Liver (tissue), 9 donors: ENCODE measurements around the gene UNC93A. TPM values are rescaled to one million over a fixed set of nuclear protein-coding genes. Genes with fewer than 3 reads are reported as not detected.

ENCODE experiments used
- DNase-seq: peaks from one replicate; pipeline ENCODE4 v3.0.0-alpha.2; 2017; ENCODE audit warnings: low spot score
- H3K27ac ChIP-seq, 2 donors: one replicate each; pipeline ENCODE4 v1.7.0; 2013; ENCODE audit warnings: inconsistent platforms in 2 of 2, low read length in 2 of 2, control low read depth in 1 of 2, low read depth in 1 of 2, mild to moderate bottlenecking in 1 of 2
- H3K27me3 ChIP-seq, 4 donors: one replicate each; pipeline versions ENCODE4 v1.6.1 to v1.7.0; 2013; ENCODE audit warnings: low read length in 3 of 4, inconsistent platforms in 1 of 4, mild to moderate bottlenecking in 1 of 4, moderate library complexity in 1 of 4; ENCODE audit not compliant: control insufficient read depth in 4 of 4, insufficient read depth in 4 of 4
- H3K36me3 ChIP-seq, 4 donors: one replicate each; pipeline versions ENCODE4 v1.6.1 to v1.7.0; 2013; ENCODE audit warnings: low read length in 3 of 4, mild to moderate bottlenecking in 3 of 4, low read depth in 1 of 4, moderate library complexity in 1 of 4; ENCODE audit not compliant: control insufficient read depth in 4 of 4, insufficient read depth in 3 of 4
- H3K4me1 ChIP-seq, 4 donors: one replicate each; pipeline versions ENCODE4 v1.6.1 to v1.7.0; 2013; ENCODE audit warnings: low read length in 3 of 4, mild to moderate bottlenecking in 3 of 4, moderate library complexity in 1 of 4; ENCODE audit not compliant: control insufficient read depth in 4 of 4, insufficient read depth in 4 of 4
- H3K4me3 ChIP-seq, 3 donors: one replicate each; pipeline versions ENCODE4 v1.6.1 to v1.7.0; 2013; ENCODE audit warnings: low read length in 3 of 3, control low read depth in 1 of 3, low read depth in 1 of 3, mild to moderate bottlenecking in 1 of 3
- H3K9ac ChIP-seq, 2 donors: one replicate each; pipeline ENCODE4 v1.7.0; 2013; ENCODE audit warnings: low read length in 2 of 2, mild to moderate bottlenecking in 2 of 2, moderate library complexity in 2 of 2, control low read depth in 1 of 2, low read depth in 1 of 2
- H3K9me3 ChIP-seq, 4 donors: one replicate each; pipeline versions ENCODE4 v1.6.1 to v1.7.0; 2013; ENCODE audit warnings: low read length in 3 of 4; ENCODE audit not compliant: control insufficient read depth in 4 of 4
- EGR1 ChIP-seq, 2 donors: IDR thresholded peaks; 2 replicates each; pipeline ENCODE4 v1.6.1; 2016 to 2018; ENCODE audit warnings: antibody characterized with exemption in 2 of 2, low read depth in 2 of 2
- FOXA1 ChIP-seq: IDR thresholded peaks from 2 replicates; pipeline ENCODE4 v1.6.1; 2016; ENCODE audit warnings: antibody characterized with exemption
- FOXA2 ChIP-seq: IDR thresholded peaks from 2 replicates; pipeline ENCODE4 v1.6.1; 2016; ENCODE audit warnings: antibody characterized with exemption
- HNF4A ChIP-seq, 2 donors: conservative IDR thresholded peaks; 2 replicates each; pipeline ENCODE4 v1.6.1; 2016; ENCODE audit warnings: antibody characterized with exemption in 2 of 2, mild to moderate bottlenecking in 2 of 2
- HNF4G ChIP-seq: IDR thresholded peaks from 2 replicates; pipeline ENCODE4 v1.6.1; 2016; ENCODE audit warnings: antibody characterized with exemption
- JUND ChIP-seq, 2 donors: IDR thresholded peaks; 2 replicates each; pipeline ENCODE4 v1.6.1; 2016; ENCODE audit warnings: antibody characterized with exemption in 2 of 2
- NR2F2 ChIP-seq: IDR thresholded peaks from 2 replicates; pipeline ENCODE4 v1.6.1; 2016; ENCODE audit warnings: antibody characterized with exemption
- RAD21 ChIP-seq, 2 donors: IDR thresholded peaks; 2 replicates each; pipeline ENCODE4 v1.6.1; 2016; ENCODE audit warnings: antibody characterized with exemption in 2 of 2, mild to moderate bottlenecking in 2 of 2
- RXRA ChIP-seq, 2 donors: IDR thresholded peaks; 2 replicates each; pipeline ENCODE4 v1.6.1; 2017 to 2018; ENCODE audit warnings: antibody characterized with exemption in 2 of 2, mild to moderate bottlenecking in 1 of 2
- SP1 ChIP-seq: IDR thresholded peaks from 2 replicates; pipeline ENCODE4 v1.6.1; 2018; ENCODE audit warnings: antibody characterized with exemption, mild to moderate bottlenecking
- TAF1 ChIP-seq: conservative IDR thresholded peaks from 2 replicates; pipeline ENCODE4 v1.6.1; 2016; ENCODE audit warnings: antibody characterized with exemption, mild to moderate bottlenecking
- YY1 ChIP-seq: IDR thresholded peaks from 2 replicates; pipeline ENCODE4 v1.6.1; 2016; ENCODE audit warnings: antibody characterized with exemption, mild to moderate bottlenecking
- WGBS: extraction: QIAGEN DNeasy Blood & Tissue Kit; methylation state at CpG from one replicate; pipeline ENCODE4 v1.1.7; 2013; 5-methylcytosine and 5-hydroxymethylcytosine counted together
- polyA plus RNA-seq, 2 donors: library from polyadenylated mRNA; stranded (reverse) in 1 of 2; unstranded in 1 of 2; fragments of 200-250 nt in 1 of 2; fragments of >200 nt in 1 of 2; fragmentation: Nextera tagmentation in 1 of 2; extraction: Ambion mirVana in 1 of 2; gene quantifications; one replicate each; pipeline versions ENCODE4 v1.2.1 to v1.2.3, GENCODE V29; 2013 to 2015
- total RNA-seq, 2 donors: library from RNA; depleted of rRNA; stranded (reverse); fragments of >200 nt; gene quantifications; one replicate each; pipeline ENCODE4 v1.2.3, GENCODE V29; 2014
- TF ChIP-seq, protein P1 (sequence below): IDR thresholded peaks from 2 replicates; pipeline ENCODE4 v1.6.1; 2016; ENCODE audit warnings: antibody characterized with exemption, mild to moderate bottlenecking
- TF ChIP-seq, protein P2 (sequence below): IDR thresholded peaks from 2 replicates; pipeline ENCODE4 v1.6.1; 2016; ENCODE audit warnings: antibody characterized with exemption
- donor health status: healthy.
- donor health status: healthy.
- donor health status: healthy.
- donor health status: healthy.
- donor health status: healthy.

UNC93A gene
- total and polyA plus RNA-seq, 4 donors = 0.79 to 14.0 (median 4.6) TPM

DNA sequence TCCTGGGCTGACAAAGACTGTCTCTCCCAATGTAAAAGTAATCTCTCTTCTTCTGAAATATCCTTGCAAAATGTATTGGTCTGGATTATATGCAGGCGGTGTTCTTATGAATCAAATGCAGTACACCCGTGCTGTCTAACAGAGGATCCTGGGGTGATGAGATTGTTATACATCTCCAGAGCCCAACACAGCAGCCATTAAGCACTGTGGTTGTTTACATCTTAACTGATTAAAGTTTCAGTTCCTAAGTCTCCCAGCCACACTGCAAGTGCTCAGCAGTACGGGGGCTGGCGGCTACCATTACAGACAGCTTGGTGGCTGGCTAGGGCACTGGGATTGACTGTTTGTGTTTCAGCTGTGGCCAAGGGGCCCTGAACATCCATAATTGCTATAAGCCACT, 7.0 kb downstream of the UNC93A start:
- H3K27me3 ChIP-seq = no peaks in the 10 kb centered on the region
- no peak for DNase-seq
- H3K4me1 ChIP-seq = peaks cover 0 to 15% (median 4%) of the 10 kb centered on the region in 4 donors
- H3K9me3 ChIP-seq = no peaks in the 10 kb centered on the region
- 86% methylated on average over 4 of the region's 4 CpGs for WGBS
- H3K36me3 ChIP-seq = no peaks in the 10 kb centered on the region
- H3K9ac ChIP-seq = no peak overlapping the region
- H3K4me3 ChIP-seq = no peak overlapping the region
- TF ChIP-seq HNF4A (conservative IDR thresholded peaks at IDR 0.05) (no peak), RXRA (IDR thresholded peaks at IDR 0.05) (no peak), HNF4G (no peak), RAD21 (IDR thresholded peaks at IDR 0.05) (no peak), FOXA1 (no peak), YY1 (no peak), SP1 (no peak)
- TF ChIP-seq, protein P1, sequence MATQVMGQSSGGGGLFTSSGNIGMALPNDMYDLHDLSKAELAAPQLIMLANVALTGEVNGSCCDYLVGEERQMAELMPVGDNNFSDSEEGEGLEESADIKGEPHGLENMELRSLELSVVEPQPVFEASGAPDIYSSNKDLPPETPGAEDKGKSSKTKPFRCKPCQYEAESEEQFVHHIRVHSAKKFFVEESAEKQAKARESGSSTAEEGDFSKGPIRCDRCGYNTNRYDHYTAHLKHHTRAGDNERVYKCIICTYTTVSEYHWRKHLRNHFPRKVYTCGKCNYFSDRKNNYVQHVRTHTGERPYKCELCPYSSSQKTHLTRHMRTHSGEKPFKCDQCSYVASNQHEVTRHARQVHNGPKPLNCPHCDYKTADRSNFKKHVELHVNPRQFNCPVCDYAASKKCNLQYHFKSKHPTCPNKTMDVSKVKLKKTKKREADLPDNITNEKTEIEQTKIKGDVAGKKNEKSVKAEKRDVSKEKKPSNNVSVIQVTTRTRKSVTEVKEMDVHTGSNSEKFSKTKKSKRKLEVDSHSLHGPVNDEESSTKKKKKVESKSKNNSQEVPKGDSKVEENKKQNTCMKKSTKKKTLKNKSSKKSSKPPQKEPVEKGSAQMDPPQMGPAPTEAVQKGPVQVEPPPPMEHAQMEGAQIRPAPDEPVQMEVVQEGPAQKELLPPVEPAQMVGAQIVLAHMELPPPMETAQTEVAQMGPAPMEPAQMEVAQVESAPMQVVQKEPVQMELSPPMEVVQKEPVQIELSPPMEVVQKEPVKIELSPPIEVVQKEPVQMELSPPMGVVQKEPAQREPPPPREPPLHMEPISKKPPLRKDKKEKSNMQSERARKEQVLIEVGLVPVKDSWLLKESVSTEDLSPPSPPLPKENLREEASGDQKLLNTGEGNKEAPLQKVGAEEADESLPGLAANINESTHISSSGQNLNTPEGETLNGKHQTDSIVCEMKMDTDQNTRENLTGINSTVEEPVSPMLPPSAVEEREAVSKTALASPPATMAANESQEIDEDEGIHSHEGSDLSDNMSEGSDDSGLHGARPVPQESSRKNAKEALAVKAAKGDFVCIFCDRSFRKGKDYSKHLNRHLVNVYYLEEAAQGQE = no peak
- H3K27ac ChIP-seq = no peak overlapping the region

DNA sequence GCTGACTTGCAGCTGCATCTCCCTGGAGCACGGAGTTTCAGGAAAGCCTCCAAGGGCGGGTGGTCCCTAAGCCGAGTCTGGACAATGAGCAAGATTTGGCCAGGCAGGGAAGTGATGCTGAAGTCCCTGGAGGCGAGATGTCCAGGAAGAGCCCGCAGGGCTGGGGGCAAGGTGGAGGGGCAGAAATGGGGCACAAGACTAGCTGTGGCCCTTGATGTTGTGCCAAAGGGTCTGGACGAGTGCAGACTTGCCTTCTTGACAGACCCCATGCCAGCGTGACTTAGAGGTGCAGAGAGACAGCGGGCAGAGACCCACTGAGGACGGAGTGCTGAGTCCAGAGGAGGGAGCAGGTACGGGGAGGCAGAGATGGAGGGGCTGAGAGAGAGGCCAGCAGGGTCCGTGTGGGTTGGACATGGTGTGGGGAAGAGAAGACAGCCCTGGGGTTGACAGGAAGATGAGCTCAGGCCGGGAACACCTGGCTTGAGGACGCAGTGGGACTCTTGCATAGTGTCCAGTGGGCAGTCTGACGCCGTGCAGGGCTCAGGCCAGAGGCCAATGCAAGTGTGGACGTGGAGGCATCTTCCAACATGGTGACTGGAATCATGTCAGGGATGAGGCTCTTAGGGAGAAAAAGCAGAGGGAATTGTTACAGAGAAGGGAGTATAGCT, 8.7 kb downstream of the UNC93A start:
- 91% methylated on average over 16 of the region's 16 CpGs for WGBS
- Histone ChIP-seq H3K4me1 (peaks cover 0 to 15% (median 4%) of the 10 kb centered on the region in 4 donors), H3K27ac (no peak overlapping the region), H3K27me3 (no peaks in the 10 kb centered on the region), H3K9me3 (no peaks in the 10 kb centered on the region), H3K36me3 (no peaks in the 10 kb centered on the region), H3K4me3 (no peak overlapping the region), H3K9ac (no peak overlapping the region)
- TF ChIP-seq RXRA (IDR thresholded peaks at IDR 0.05) = no peak
- no peak for TF ChIP-seq TAF1
- no peak for TF ChIP-seq RAD21 (IDR thresholded peaks at IDR 0.05)
- no peak for TF ChIP-seq HNF4G
- no peak for DNase-seq

DNA sequence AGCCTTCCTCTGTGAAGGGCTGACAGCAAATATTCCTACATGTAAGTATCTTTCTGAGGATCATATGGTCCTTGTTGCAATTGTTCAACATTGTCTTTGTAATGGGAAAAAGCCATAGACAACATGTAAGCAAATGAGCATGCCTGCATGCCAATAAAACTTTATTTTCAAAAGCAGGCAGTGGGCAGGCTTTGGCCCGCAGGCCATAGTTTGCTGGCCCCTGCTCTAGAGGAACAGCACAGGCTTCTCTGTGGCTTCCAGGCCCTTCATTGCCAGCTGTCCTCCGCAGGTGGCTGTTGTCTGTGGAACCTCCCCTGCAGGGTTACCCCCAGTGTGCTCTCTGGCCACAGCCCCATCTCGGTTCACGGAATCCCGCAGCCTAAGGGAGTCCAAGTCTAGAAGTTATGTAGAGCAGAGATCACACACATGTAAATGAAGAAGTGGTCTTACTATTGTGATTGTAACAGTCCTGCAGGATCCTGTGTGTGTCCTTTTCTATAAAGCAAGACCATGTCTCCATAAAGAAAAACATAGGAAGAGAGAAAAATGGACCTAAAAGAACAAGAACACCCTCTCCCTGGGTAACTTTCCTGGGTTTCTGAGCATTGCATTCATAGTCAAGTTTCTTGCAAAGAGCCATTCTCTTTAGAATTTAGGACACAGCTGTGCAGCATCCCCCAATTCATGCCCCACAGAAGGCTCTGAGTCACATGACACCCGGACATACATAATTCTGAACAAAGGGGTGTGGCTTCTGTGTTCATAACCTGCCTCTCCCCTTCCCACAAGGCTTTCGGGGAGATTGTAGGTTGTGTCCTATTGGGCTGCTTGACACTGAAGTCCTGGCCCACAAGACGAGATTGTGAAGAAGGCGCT, 10.0 kb downstream of the UNC93A start:
- DNase-seq = no peak
- Histone ChIP-seq H3K27me3 (no peaks in the 10 kb centered on the region), H3K36me3 (no peaks in the 10 kb centered on the region), H3K4me3 (no peak overlapping the region), H3K27ac (peak overlapping the region in 1 of 2 donors; percentile 25), H3K9ac (no peak overlapping the region), H3K4me1 (peaks cover 0 to 15% (median 4%) of the 10 kb centered on the region in 4 donors), H3K9me3 (no peaks in the 10 kb centered on the region)
- WGBS = 94% methylated on average over 9 of the region's 9 CpGs
- TF ChIP-seq, protein P2, sequence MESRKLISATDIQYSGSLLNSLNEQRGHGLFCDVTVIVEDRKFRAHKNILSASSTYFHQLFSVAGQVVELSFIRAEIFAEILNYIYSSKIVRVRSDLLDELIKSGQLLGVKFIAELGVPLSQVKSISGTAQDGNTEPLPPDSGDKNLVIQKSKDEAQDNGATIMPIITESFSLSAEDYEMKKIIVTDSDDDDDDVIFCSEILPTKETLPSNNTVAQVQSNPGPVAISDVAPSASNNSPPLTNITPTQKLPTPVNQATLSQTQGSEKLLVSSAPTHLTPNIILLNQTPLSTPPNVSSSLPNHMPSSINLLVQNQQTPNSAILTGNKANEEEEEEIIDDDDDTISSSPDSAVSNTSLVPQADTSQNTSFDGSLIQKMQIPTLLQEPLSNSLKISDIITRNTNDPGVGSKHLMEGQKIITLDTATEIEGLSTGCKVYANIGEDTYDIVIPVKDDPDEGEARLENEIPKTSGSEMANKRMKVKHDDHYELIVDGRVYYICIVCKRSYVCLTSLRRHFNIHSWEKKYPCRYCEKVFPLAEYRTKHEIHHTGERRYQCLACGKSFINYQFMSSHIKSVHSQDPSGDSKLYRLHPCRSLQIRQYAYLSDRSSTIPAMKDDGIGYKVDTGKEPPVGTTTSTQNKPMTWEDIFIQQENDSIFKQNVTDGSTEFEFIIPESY = no peak
- TF ChIP-seq HNF4G = no peak
- TF ChIP-seq FOXA2 = no peak
- TF ChIP-seq HNF4A (conservative IDR thresholded peaks at IDR 0.05) = no peak
- TF ChIP-seq, protein P1 = no peak
- no peak for TF ChIP-seq SP1
- TF ChIP-seq JUND (IDR thresholded peaks at IDR 0.05) = no peak
- TF ChIP-seq RAD21 (IDR thresholded peaks at IDR 0.05) = no peak
- no peak for TF ChIP-seq EGR1 (IDR thresholded peaks at IDR 0.05; ENCODE audit: low read depth in 2 of 2)
- TF ChIP-seq NR2F2 = no peak
- no peak for TF ChIP-seq TAF1
- no peak for TF ChIP-seq RXRA (IDR thresholded peaks at IDR 0.05)
